Fibroblast of skin of left quadriceps (primary cell): ENCODE measurements around the gene ASIC2.

Experiments used
- DNase-seq, 2 experiments: peaks; one replicate each; pipeline ENCODE4 v3.0.0-alpha.2; 2013; ENCODE audit warnings: low read depth in 2 of 2

ASIC2 gene

DNA sequence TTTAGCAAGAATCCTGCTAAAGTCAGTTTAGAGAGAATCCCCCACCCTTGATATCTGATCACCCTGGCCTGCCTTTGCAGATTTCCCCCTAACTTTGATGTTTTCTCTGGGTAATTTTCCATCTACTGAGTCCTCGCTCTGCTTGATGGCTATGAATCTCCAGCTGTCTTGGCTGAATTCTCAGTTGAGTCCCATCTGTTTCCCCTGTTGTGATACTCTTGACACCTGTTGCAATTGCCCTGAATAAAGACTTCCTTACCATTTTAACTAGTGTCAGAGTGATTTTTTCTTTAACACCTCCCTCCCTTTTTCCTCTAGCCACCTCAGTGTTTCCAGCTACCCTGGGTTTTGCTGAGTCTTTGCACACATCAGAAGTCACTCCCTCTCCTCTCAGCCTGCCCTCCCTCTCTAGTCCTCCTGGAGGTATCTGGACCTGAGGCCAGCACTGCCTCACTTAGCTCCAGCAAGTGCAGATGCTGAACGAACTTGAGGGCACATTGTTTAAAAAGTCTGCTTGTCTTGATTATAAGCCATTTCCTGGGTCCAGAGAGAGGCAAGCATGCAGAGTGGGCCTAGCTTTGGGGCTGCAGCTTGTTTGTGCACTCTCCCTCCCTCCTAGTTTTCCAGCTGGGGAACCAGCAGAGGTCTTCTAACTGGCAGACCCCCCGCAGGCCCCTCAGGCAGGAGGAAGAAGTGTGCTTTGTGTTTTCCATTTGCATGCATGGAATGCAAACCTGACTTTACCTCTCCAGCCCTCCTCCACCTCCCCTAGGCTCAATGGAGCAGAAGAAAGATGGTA lies 268.2 kb downstream of the ASIC2 start:
- no peak for DNase-seq

- DNase-seq: no peak
These were observed 269.3 kb downstream of the ASIC2 start for GRCh38 chr17:33023790-33024189.

GRCh38 chr17:33021731-33022408 lies 271.2 kb downstream of the ASIC2 start:
- DNase-seq: no peak

- DNase-seq: no peak
These were observed 273.8 kb downstream of the ASIC2 start for GRCh38 chr17:33019161-33019890.

DNA sequence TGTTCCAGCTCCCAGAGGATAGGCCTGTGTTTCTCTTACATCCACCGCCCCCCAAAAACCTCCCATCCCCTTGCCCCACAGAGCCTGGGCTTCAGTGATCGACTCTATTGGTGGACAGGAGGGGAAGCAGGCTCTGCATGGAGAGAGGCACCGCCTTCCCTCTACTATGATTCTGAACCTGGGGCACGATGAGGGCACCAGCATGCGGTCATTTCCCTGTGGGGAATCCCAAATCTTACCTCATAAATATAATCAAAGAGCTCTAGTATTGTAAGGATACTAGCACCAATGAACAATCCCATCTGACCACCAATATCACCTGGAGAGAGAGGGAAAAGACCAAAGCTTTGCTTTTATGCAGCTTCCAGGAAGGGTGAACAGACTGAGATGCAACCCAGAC lies 275.7 kb downstream of the ASIC2 start:
- DNase-seq: no peak

GRCh38 chr17:33016920-33017319 lies 276.2 kb downstream of the ASIC2 start:
- no peak for DNase-seq

DNA sequence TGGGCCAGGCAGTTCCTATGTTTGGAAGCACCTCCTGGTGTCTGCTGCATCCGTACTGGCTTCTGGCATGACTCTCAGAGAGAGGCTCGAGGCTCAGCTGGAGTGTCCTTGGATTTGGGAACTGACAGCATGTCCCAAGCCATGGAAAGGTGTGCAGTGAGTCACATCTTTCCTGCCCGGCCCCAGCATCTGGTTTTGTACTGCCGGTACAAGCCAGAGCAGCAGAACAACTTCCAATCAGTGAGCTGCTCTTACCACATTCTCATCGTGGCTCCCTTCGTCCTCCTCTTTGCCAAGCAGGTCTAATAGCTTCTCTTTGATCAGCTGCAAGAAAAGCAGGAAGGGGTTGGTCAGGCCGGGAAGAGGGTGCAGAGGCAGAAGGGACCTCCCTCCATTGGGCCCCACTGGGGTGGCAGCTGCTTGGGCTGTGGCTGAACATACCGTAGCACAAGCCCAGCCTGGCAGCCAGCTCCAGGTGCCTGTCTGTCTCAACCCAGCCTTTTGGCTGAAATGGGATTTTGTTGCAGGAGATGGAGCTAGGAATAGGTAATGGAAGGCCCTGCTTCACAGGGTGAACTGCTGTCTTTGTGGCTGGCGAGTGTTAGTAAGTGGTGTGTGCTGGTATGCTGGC lies 277.3 kb downstream of the ASIC2 start:
- DNase-seq: no peak

- no peak for DNase-seq
These were observed 278.3 kb downstream of the ASIC2 start for GRCh38 chr17:33014751-33015150.

GRCh38 chr17:33013596-33014375 lies 279.3 kb downstream of the ASIC2 start:
- no peak for DNase-seq

GRCh38 chr17:33012522-33013033 lies 280.5 kb downstream of the ASIC2 start:
- DNase-seq: peak; percentile 94 to 95

DNA sequence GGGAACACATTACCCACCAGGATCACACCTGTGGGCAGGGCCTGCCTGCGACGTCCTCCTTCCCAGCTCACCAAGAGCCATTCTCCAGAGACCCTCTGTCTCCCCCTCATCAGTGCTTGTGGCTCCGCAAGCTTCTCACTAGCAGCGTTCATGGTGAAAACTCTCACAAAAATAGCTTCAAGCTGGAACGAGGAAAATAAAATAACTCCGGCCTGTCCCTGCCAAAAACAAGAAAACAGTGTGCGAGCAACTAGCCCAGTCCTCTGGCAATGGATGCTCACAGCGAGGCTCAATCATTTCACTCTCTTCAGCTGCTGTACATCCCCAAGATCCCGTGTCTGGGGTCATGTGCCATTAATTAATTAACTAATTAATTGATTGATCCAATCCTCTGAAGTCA lies 283.5 kb downstream of the ASIC2 start:
- DNase-seq: no peak

GRCh38 chr17:33007186-33007585 lies 285.9 kb downstream of the ASIC2 start:
- no peak for DNase-seq

DNA sequence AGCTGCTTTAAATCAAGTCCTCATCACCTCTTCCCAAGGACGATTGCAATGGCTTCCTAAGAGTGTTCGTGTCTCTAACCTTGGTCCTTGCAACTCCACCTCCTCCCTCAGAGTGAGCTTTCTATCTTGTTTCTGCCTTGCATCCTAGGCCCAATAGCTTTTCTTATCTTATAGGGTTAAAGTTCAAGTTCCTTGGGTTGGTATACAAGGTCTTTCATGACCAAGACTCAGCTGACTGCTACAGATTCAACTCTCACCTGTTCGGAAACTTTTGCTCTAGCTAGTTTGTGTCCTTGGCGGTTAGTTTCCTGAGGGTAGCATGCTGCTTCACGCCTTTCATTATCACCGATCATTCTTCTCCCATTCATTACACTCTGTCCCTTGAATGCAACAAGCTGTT lies 290.8 kb downstream of the ASIC2 start:
- DNase-seq: no peak

DNA sequence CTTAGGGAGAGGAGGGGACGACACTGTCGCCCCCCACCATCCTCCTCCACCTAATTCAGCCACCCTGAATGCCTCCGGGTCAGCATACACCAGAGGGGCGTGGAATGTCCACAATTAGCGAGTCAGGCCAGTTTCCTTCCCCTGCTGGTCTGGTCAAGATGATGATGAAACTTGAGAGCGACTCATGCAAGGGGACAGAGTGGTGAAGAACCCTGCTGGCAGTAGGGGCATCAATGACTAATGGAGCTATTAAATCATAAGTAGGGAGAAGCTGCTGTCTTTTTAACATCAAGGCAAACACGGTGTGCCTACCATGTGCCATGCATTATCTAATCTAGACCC lies 294.2 kb downstream of the ASIC2 start:
- no peak for DNase-seq

GRCh38 chr17:32998111-32998886 lies 294.8 kb downstream of the ASIC2 start:
- peak; percentile 24 to 41 for DNase-seq

GRCh38 chr17:32995416-32996045 lies 297.6 kb downstream of the ASIC2 start:
- DNase-seq: no peak

DNA sequence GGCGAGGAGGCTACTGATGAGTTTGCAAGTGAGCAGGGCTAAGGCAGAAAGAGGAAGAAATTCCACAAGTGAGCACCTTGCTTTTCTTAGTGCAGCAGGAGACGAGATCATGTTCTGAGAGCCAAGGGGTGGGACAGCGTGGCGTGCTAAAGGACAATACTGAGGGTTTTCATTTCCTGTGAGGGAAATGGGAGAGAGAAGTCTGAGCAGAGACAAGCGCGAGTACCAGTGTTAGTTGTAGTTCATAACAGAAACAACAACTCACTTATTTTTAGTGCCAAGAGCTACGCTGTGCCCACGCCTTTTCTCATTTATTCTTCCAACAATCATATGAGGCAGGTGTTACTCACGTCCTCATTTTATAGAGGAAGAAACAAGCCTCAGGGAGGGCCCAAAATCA lies 299.1 kb downstream of the ASIC2 start:
- DNase-seq: no peak

- DNase-seq: no peak
These were observed 300.6 kb downstream of the ASIC2 start for GRCh38 chr17:32992321-32993033.

DNA sequence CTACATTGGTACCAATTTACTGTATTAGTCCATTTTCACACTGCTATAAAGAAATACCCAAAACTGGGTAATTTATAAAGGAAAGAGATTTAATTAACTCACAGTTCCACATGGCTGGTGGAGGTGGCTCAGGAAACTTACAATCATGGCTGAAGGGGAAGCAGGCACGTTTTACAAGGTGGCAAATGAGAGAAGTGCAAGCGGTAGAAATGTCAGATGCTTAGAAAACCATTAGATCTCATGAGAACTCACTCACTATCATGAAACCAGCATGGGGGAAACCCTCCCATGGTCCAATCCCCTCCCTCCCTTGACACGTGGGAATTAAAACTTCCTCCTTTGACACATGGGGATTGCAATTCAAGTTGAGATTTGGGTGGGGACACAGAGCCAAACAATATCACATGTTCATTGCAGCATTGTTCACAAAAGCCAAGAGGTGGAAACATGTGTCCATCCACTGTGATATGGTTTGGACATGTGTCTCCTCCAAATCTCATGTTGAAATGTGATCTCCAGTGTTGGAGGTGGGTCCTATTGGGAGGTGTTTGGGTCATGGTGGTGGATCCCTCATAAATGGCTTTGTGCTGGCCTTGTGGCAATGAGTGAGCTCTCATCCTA lies 304.5 kb downstream of the ASIC2 start:
- DNase-seq: no peak
